Uterus (tissue), 4 donors: ENCODE measurements around the gene GYPC. TPM values are rescaled to one million over a fixed set of nuclear protein-coding genes. Genes with fewer than 3 reads are reported as not detected.
A peak's percentile ranks its signal among the peaks of the same experiment; 100 is the strongest.

Experiments
- DNase-seq, 2 donors: peaks; one replicate each; pipeline ENCODE4 v3.0.0-alpha.2; 2019 to 2020
- H3K27ac ChIP-seq, 2 donors: fragments of 200-600 bp; sonication (generic); 1 replicate in 1 of 2; 2 replicates in 1 of 2; pipeline ENCODE4 v1.5.1; 2016 to 2018
- H3K27me3 ChIP-seq, 2 donors: fragments of 200-600 bp; sonication (generic); one replicate each; pipeline ENCODE4 v1.5.1; 2018 to 2019; ENCODE audit warnings: control low read depth in 1 of 2
- H3K36me3 ChIP-seq, 2 donors: fragments of 200-600 bp; sonication (generic); one replicate each; pipeline ENCODE4 v1.5.1; 2019; ENCODE audit warnings: control low read depth in 1 of 2
- H3K4me1 ChIP-seq, 2 donors: fragments of 200-600 bp; sonication (generic); one replicate each; pipeline ENCODE4 v1.5.1; 2018 to 2019; ENCODE audit warnings: control low read depth in 1 of 2
- H3K4me3 ChIP-seq, 2 donors: fragments of 200-600 bp; sonication (generic); 1 replicate in 1 of 2; 2 replicates in 1 of 2; pipeline ENCODE4 v1.5.1; 2018 to 2019; ENCODE audit warnings: mild to moderate bottlenecking in 1 of 2
- H3K9me3 ChIP-seq, 2 donors: fragments of 200-600 bp; sonication (generic); one replicate each; pipeline ENCODE4 v1.5.1; 2019; ENCODE audit warnings: control low read depth in 1 of 2
- POLR2A ChIP-seq, 2 donors: fragments of 450-650 bp; IDR thresholded peaks; one replicate each; pipeline ENCODE4 v1.6.1; 2016; ENCODE audit warnings: antibody characterized with exemption in 2 of 2, mild to moderate bottlenecking in 1 of 2, moderate library complexity in 1 of 2
- intact Hi-C: fragments of 100-400 bp; cut with DNase I; formaldehyde crosslinking; loops from one replicate; pipeline ENCODE4 v1.15.1; 2023; ENCODE audit warnings: low total_unique reads
- total RNA-seq, 4 donors: library from RNA; depleted of rRNA in 3 of 4; stranded (reverse); fragments of >200 nt in 3 of 4; gene quantifications; one replicate each; pipeline versions ENCODE4 v1.1.0 to v1.2.4, GENCODE V29; 2014 to 2023
- TF ChIP-seq, protein P1 (sequence below), 4 experiments: fragments of 200-600 bp in 2 of 4; fragments of 450-650 bp in 2 of 4; sonication (generic) in 2 of 4; IDR thresholded peaks; one replicate each; pipeline ENCODE4 v1.5.1; 2016 to 2019; ENCODE audit warnings: antibody characterized with exemption in 4 of 4, mild to moderate bottlenecking in 2 of 4, moderate library complexity in 1 of 4
- donor health status: DM: yes; HTN: yes; CAD: no.

Gene GYPC
- total RNA-seq, 4 donors from 2014 or later = 35.1 to 75.0 (median 57.8) TPM

- no peaks in the 10 kb centered on the region for H3K27me3 ChIP-seq
- intact Hi-C loops = no loop called here
- peak; percentile 46 to 64 for DNase-seq
- H3K27ac ChIP-seq = peak overlapping the region; percentile 97 to 98
- no peak for TF ChIP-seq POLR2A (IDR thresholded peaks at IDR 0.05)
- TF ChIP-seq, protein P1, sequence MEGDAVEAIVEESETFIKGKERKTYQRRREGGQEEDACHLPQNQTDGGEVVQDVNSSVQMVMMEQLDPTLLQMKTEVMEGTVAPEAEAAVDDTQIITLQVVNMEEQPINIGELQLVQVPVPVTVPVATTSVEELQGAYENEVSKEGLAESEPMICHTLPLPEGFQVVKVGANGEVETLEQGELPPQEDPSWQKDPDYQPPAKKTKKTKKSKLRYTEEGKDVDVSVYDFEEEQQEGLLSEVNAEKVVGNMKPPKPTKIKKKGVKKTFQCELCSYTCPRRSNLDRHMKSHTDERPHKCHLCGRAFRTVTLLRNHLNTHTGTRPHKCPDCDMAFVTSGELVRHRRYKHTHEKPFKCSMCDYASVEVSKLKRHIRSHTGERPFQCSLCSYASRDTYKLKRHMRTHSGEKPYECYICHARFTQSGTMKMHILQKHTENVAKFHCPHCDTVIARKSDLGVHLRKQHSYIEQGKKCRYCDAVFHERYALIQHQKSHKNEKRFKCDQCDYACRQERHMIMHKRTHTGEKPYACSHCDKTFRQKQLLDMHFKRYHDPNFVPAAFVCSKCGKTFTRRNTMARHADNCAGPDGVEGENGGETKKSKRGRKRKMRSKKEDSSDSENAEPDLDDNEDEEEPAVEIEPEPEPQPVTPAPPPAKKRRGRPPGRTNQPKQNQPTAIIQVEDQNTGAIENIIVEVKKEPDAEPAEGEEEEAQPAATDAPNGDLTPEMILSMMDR (IDR thresholded peaks at IDR 0.05) = peak in 1 of 4 experiments; percentile 9
- peaks cover 7 to 18% of the 10 kb centered on the region in 2 donors for H3K4me1 ChIP-seq
- no peaks in the 10 kb centered on the region for H3K9me3 ChIP-seq
- no peaks in the 10 kb centered on the region for H3K36me3 ChIP-seq
- no peak overlapping the region for H3K4me3 ChIP-seq
Measured at GRCh38 chr2:126658905-126659561, 3.1 kb downstream of the GYPC start.

DNA sequence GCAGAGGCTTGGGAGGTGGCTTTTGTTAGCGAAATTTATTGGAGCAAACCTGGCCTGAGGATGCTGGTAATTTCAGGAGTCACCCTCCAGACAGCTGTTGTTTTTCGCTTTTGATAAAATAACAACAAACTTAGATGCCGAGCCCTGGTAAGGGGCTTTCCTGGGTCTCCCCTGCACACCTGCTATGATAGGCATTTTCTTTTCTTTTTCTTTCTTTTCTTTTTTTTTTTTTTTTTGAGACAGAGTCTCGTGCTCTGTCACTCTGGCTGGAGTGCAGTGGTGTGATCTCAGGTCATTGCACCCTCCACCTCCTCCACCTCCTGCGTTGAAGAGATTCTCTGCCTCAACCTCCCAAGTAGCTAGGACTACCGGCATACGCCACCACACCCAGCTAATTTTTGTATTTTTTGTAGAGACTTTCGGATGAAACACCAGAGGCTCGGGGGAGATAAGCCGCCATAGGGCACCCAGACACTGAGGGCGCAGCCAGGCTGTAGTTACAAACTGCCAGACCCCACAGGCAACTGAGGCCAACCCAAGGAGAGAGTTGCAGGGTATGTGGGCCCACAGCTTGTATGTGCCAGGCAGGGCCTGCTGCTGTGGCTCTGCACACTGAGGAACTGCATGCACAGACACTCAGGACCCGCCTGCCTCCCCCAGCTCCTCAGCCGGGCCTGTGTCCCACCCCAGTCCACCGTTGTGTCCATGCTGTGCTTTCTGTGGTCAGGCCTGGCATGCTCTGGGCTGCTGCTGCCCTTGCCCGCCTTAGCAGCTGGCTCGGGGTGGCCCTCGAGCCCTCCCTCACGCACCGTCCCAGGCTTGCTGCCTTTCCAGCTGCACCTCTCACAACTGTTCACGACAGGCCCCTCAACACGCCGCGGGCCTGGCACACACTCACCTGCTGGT lies 3.9 kb downstream of the GYPC start:
- H3K36me3 ChIP-seq = no peaks in the 10 kb centered on the region
- no peak for DNase-seq
- intact Hi-C loops = no loop called here
- peaks cover 7 to 18% of the 10 kb centered on the region in 2 donors for H3K4me1 ChIP-seq
- H3K27ac ChIP-seq = peak overlapping the region; percentile 97 to 98
- no peak overlapping the region for H3K4me3 ChIP-seq
- no peaks in the 10 kb centered on the region for H3K27me3 ChIP-seq
- no peak for TF ChIP-seq POLR2A (IDR thresholded peaks at IDR 0.05)
- TF ChIP-seq, protein P1 (IDR thresholded peaks at IDR 0.05) = no peak
- H3K9me3 ChIP-seq = no peaks in the 10 kb centered on the region

DNA sequence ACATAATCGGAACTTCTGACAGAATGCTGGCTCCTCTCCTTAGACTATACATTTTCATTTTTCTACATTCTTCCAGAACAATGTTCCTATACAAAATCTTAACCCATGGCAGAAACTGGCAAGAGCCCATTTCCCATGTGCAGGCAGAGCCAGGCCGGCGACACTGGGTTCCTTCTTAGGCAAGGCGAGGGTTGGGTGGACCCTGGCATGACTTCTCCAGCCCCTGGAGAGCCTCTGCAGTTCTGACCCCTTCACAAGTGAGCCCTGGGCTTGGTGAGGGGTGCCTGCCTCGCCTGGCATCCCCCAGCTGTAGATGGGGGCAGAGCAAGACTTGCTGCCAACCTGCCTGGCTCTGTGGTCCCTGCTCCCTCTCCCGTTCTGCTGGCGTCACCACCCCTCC lies 5.0 kb downstream of the GYPC start:
- Histone ChIP-seq H3K4me1 (peaks cover 7 to 24% of the 10 kb centered on the region in 2 donors), H3K27me3 (no peaks in the 10 kb centered on the region)
- intact Hi-C loops = no loop called here

DNA sequence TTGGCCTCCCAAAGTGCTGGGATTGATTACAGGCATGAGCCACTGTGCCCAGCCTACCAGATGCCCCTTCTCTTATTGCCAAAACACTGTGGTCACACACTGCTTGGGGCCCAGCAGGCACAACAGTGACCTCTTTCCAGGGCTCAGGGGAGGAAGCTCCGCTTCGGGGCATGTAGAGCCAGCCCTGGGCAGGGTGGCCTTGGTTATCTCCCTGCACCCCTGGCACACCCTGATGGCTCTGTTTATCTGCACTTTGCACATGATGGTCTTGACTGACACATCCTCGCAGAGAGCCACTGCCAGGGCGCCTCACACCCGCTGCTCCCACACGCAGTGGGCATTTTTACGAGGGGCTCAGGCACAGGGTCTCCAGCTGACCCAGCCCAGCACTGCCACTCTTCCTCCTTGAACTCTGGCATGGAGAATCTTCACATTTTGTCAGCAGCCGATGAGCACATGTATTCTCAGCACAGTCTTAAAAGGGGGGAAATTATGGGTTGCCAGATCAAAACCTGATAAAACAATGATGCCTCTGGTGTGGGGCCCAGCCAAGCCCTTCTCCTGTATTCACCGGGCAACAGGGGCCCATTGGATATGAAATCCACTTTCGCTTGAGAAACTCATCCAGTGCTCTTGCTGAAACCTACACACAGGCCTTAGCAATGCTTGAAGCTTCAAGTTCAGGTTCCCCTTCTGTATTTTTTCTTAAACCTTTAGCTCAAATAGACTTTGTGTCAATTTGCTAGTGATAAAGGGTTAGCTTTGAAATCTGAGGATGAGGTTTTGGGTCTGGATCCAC lies 5.9 kb downstream of the GYPC start:
- TF ChIP-seq POLR2A (IDR thresholded peaks at IDR 0.05) = no peak
- TF ChIP-seq, protein P1 (IDR thresholded peaks at IDR 0.05) = no peak
- intact Hi-C loops = no loop called here
- peaks cover 7 to 27% of the 10 kb centered on the region in 2 donors for H3K4me1 ChIP-seq
- H3K27ac ChIP-seq = peak overlapping the region in 1 of 2 donors; percentile 3
- H3K4me3 ChIP-seq = no peak overlapping the region
- H3K27me3 ChIP-seq = no peaks in the 10 kb centered on the region
- DNase-seq = no peak
- H3K36me3 ChIP-seq = no peaks in the 10 kb centered on the region
- no peaks in the 10 kb centered on the region for H3K9me3 ChIP-seq

More for the DNA sequence above, 5.0 kb downstream of the GYPC start:
- H3K4me3 ChIP-seq = no peak overlapping the region
- H3K9me3 ChIP-seq = no peaks in the 10 kb centered on the region
- DNase-seq = no peak
- peak overlapping the region in 1 of 2 donors; percentile 12 for H3K27ac ChIP-seq
- TF ChIP-seq, protein P1 (IDR thresholded peaks at IDR 0.05) = no peak
- TF ChIP-seq POLR2A (IDR thresholded peaks at IDR 0.05) = no peak
- no peaks in the 10 kb centered on the region for H3K36me3 ChIP-seq
